SK-N-SH (cell line): ENCODE measurements around the gene MTCH1. TPM values are rescaled to one million over a fixed set of nuclear protein-coding genes. Genes with fewer than 3 reads are reported as not detected.

ENCODE experiments used
- CTCF ChIA-PET: fragments of 300-600, 350-600 bp; formaldehyde crosslinking; extraction: SDS; loops from one replicate; lab custom pipeline; 2021; lab: Yijun Ruan, JAX
- POLR2A ChIA-PET: fragments of 350-600 bp; sonication (Branson Sonifier 250); formaldehyde crosslinking; extraction: SDS; loops from one replicate; lab custom pipeline; 2020; ENCODE audit warnings: antibody characterized with exemption, inconsistent platforms; lab: Yijun Ruan, JAX
- DNase-seq: peaks from one replicate; pipeline ENCODE4 v3.0.0; 2012
- H2AFZ ChIP-seq: fragments of 200-600 bp; sonication (generic); 2 replicates; pipeline ENCODE4 v1.8.1; 2016; ENCODE audit warnings: antibody characterized with exemption, mild to moderate bottlenecking, low read depth
- H3F3A ChIP-seq: fragments of 200-600 bp; sonication (generic); replicated peaks from 2 replicates; pipeline ENCODE3; 2016; ENCODE audit warnings: antibody characterized with exemption, mild to moderate bottlenecking; ENCODE audit not compliant: insufficient read depth
- H3K27ac ChIP-seq, 2 experiments: fragments of 200-500 bp in 1 of 2; fragments of 200-600 bp in 1 of 2; sonication (Bioruptor generic) in 1 of 2; sonication (generic), shearing (Covaris generic) in 1 of 2; 2 replicates each; pipeline versions ENCODE4 v1.5.1 to v1.6.1; 2014 to 2016; ENCODE audit warnings: low read depth in 2 of 2, inconsistent platforms in 1 of 2, low read length in 1 of 2, mild to moderate bottlenecking in 1 of 2, mixed read lengths in 1 of 2
- H3K27me3 ChIP-seq: fragments of 200-600 bp; sonication (generic), shearing (Covaris generic); 2 replicates; pipeline ENCODE4 v1.6.1; 2016; ENCODE audit warnings: mixed run types; ENCODE audit not compliant: insufficient read depth
- H3K36me3 ChIP-seq, 2 experiments: fragments of 200-500 bp in 1 of 2; fragments of 200-600 bp in 1 of 2; sonication (Bioruptor generic) in 1 of 2; sonication (generic) in 1 of 2; replicated peaks in 1 of 2; 2 replicates each; pipeline versions ENCODE3 to v1.5.1; 2014 to 2016; ENCODE audit warnings: low read length in 1 of 2, mild to moderate bottlenecking in 1 of 2; ENCODE audit not compliant: insufficient read depth in 2 of 2, control insufficient read depth in 1 of 2
- H3K4me1 ChIP-seq, 2 experiments: fragments of 200-500 bp in 1 of 2; fragments of 200-600 bp in 1 of 2; sonication (Bioruptor generic) in 1 of 2; sonication (generic), shearing (Covaris generic) in 1 of 2; 2 replicates each; pipeline versions ENCODE4 v1.5.1 to v1.6.1; 2014 to 2016; ENCODE audit warnings: low read depth in 1 of 2, low read length in 1 of 2, mixed run types in 1 of 2; ENCODE audit not compliant: insufficient read depth in 2 of 2, control insufficient read depth in 1 of 2
- H3K4me2 ChIP-seq: fragments of 200-600 bp; sonication (generic), shearing (Covaris generic); 2 replicates; pipeline ENCODE4 v1.6.1; 2017; ENCODE audit warnings: mixed run types
- H3K4me3 ChIP-seq, 2 experiments: fragments of 200-500 bp in 1 of 2; fragments of 200-600 bp in 1 of 2; sonication (Bioruptor generic) in 1 of 2; sonication (generic), shearing (Covaris generic) in 1 of 2; 2 replicates each; pipeline versions ENCODE4 v1.5.1 to v1.8.1; 2014 to 2016; ENCODE audit warnings: low read depth in 2 of 2, inconsistent platforms in 1 of 2, low read length in 1 of 2, mild to moderate bottlenecking in 1 of 2, mixed read lengths in 1 of 2, moderate library complexity in 1 of 2
- H3K79me2 ChIP-seq: fragments of 200-600 bp; sonication (generic); 2 replicates; pipeline ENCODE4 v1.8.1; 2017; ENCODE audit warnings: mild to moderate bottlenecking; ENCODE audit not compliant: insufficient read depth
- H3K9ac ChIP-seq: fragments of 200-600 bp; sonication (generic); 2 replicates; pipeline ENCODE4 v1.6.1; 2017; ENCODE audit warnings: mixed run types
- H3K9me2 ChIP-seq: fragments of 200-600 bp; sonication (generic); 2 replicates; pipeline ENCODE4 v1.6.1; 2017; ENCODE audit warnings: mixed run types
- H3K9me3 ChIP-seq: fragments of 200-600 bp; sonication (generic); 2 replicates; pipeline ENCODE4 v1.6.1; 2017; ENCODE audit warnings: mixed run types, mild to moderate bottlenecking, moderate library complexity
- H4K20me1 ChIP-seq: fragments of 200-600 bp; sonication (generic); 2 replicates; pipeline ENCODE4 v1.6.1; 2017; ENCODE audit warnings: mild to moderate bottlenecking, mixed run types; ENCODE audit not compliant: insufficient read depth
- EP300 ChIP-seq, 2 experiments: IDR thresholded peaks; 2 replicates each; pipeline versions ENCODE4 v1.4.0 to v1.6.1; 2012; ENCODE audit warnings: borderline replicate concordance in 1 of 2, low read depth in 1 of 2, low read length in 1 of 2
- GABPA ChIP-seq: IDR thresholded peaks from 2 replicates; pipeline ENCODE4 v1.4.0; 2012; ENCODE audit warnings: low read depth, mild to moderate bottlenecking
- GATA2 ChIP-seq: sonication (generic); formaldehyde crosslinking; IDR thresholded peaks from 2 replicates; pipeline ENCODE4 v1.5.0; 2020; ENCODE audit warnings: mild to moderate bottlenecking, missing genetic modification reagents
- IRF3 ChIP-seq: fragments of 150-350 bp; IDR thresholded peaks from 2 replicates; pipeline ENCODE4 v1.6.1; 2016; ENCODE audit warnings: mild to moderate bottlenecking, low read depth, low read length
- JUND ChIP-seq: IDR thresholded peaks from 2 replicates; pipeline ENCODE4 v1.4.0; 2012
- PBX3 ChIP-seq: IDR thresholded peaks from 2 replicates; pipeline ENCODE4; 2012
- RAD21 ChIP-seq: IDR thresholded peaks from 2 replicates; pipeline ENCODE4 v1.6.1; 2012; ENCODE audit warnings: mild to moderate bottlenecking, low read length
- RFX5 ChIP-seq: IDR thresholded peaks from 2 replicates; pipeline ENCODE4 v1.6.1; 2012; ENCODE audit warnings: mild to moderate bottlenecking, improper control_type of control experiment, low read length
- TAF1 ChIP-seq: IDR thresholded peaks from 2 replicates; pipeline ENCODE4 v1.6.1; 2012; ENCODE audit warnings: low read depth, mild to moderate bottlenecking, low read length, moderate library complexity, borderline replicate concordance
- TEAD4 ChIP-seq: IDR thresholded peaks from 2 replicates; pipeline ENCODE4 v1.4.0; 2012; ENCODE audit warnings: mild to moderate bottlenecking, borderline replicate concordance; ENCODE audit not compliant: insufficient read depth
- YY1 ChIP-seq: IDR thresholded peaks from 2 replicates; pipeline ENCODE4 v1.4.0; 2012; ENCODE audit warnings: low read depth, mild to moderate bottlenecking
- WGBS: methylation state at CpG from one replicate; pipeline ENCODE4 v1.1.6; 2017; ENCODE audit warnings: low lambda C conversion rate; 5-methylcytosine and 5-hydroxymethylcytosine counted together
- polyA plus RNA-seq, 3 experiments: library from polyadenylated mRNA; depleted of rRNA; stranded (reverse); fragments of >200 nt; gene quantifications; 2 replicates each; pipeline ENCODE4 v1.2.3, GENCODE V29; 2012

Gene MTCH1
- polyA plus RNA-seq, 1 of the 3 experiments (the other 2 are of a cell fraction), result 151 TPM

- TF ChIP-seq IRF3 (no peak), RFX5 (no peak)
Observed at GRCh38 chr6:36929152-36929551, 56.8 kb downstream of the MTCH1 start (continued).

- no peaks in the 10 kb centered on the region for H4K20me1 ChIP-seq
- CTCF ChIA-PET, result no interaction called here
- H3K36me3 ChIP-seq, result peaks cover 11 to 17% of the 10 kb centered on the region in 2 experiments
- H3K27ac ChIP-seq, result no peak overlapping the region
- TF ChIP-seq TAF1, result no peak
- no peak for TF ChIP-seq GABPA
- no peak for TF ChIP-seq TEAD4
- TF ChIP-seq GATA2 (CRISPR knock-in tag), result no peak
- TF ChIP-seq YY1, result no peak
- no peak for TF ChIP-seq RAD21
- TF ChIP-seq JUND, result no peak
- no peaks in the 10 kb centered on the region for H3K27me3 ChIP-seq
- POLR2A ChIA-PET, result no interaction called here
- H3F3A ChIP-seq, result peaks cover 3% of the 10 kb centered on the region
- H3K9ac ChIP-seq, result no peak overlapping the region
- no peaks in the 10 kb centered on the region for H3K9me2 ChIP-seq
- no peaks in the 10 kb centered on the region for H3K9me3 ChIP-seq
- WGBS, result 93% methylated on average over 7 of the region's 7 CpGs
- H2AFZ ChIP-seq, result no peak overlapping the region
- no peak overlapping the region for H3K4me2 ChIP-seq
- H3K4me1 ChIP-seq, result peaks cover 0 to 5% of the 10 kb centered on the region in 2 experiments; a peak in 1 of 4 replicates
- no peak overlapping the region for H3K4me3 ChIP-seq
- no peak for DNase-seq
- no peaks in the 10 kb centered on the region for H3K79me2 ChIP-seq
Observed at GRCh38 chr6:36928547-36928918, 57.5 kb downstream of the MTCH1 start.

GRCh38 chr6:36927691-36928546 is 58.1 kb downstream of the MTCH1 start:
- no peak overlapping the region for H2AFZ ChIP-seq
- H3F3A ChIP-seq, result no peaks in the 10 kb centered on the region
- POLR2A ChIA-PET, result no interaction called here
- H3K4me2 ChIP-seq, result no peak overlapping the region
- no peaks in the 10 kb centered on the region for H3K27me3 ChIP-seq
- no peak overlapping the region for H3K4me3 ChIP-seq
- no peaks in the 10 kb centered on the region for H3K9me2 ChIP-seq
- H3K4me1 ChIP-seq, result peaks cover 0 to 5% of the 10 kb centered on the region in 2 experiments; a peak in 1 of 4 replicates
- H4K20me1 ChIP-seq, result no peaks in the 10 kb centered on the region
- H3K79me2 ChIP-seq, result no peaks in the 10 kb centered on the region
- 90% methylated on average over 10 of the region's 13 CpGs for WGBS
- peaks cover 11 to 22% of the 10 kb centered on the region in 2 experiments for H3K36me3 ChIP-seq
- no peak overlapping the region for H3K9ac ChIP-seq
- DNase-seq, result no peak
- CTCF ChIA-PET, result interaction anchor here (1.1 to 1.5 kb wide), 2 partner anchors 77 to 90 kb away, joined by 3 to 6 read pairs; no protein-coding TSS in a partner anchor
- H3K27ac ChIP-seq, result no peak overlapping the region
- no peaks in the 10 kb centered on the region for H3K9me3 ChIP-seq
- 0 out of 2 replicates have a peak, but pooled peaks have one; percentile 4 for TF ChIP-seq PBX3
- TF ChIP-seq EP300 (IDR thresholded peaks at IDR 0.05; ENCODE audit: borderline replicate concordance in 1 of 2, low read depth in 1 of 2, low read length in 1 of 2), result no peak
